Endothelial cell (in vitro differentiated cells): ENCODE measurements around the gene CUX1. TPM values are rescaled to one million over a fixed set of nuclear protein-coding genes. Genes with fewer than 3 reads are reported as not detected.
"Not testable (repeated sequence)": the region's sequence is repeated elsewhere in the genome, so short reads cannot be mapped to it uniquely, and the experiment has no call there.

Experiments
- DNase-seq: peaks from one replicate; pipeline ENCODE4 v3.0.0; 2021; ENCODE audit warnings: low spot score
- H3K27ac Mint-ChIP-seq: one replicate; pipeline ENCODE4 v1.8.0; 2021; ENCODE audit warnings: mixed read lengths, inconsistent platforms; ENCODE audit not compliant: unreplicated experiment
- H3K27me3 Mint-ChIP-seq: one replicate; pipeline ENCODE4 v1.8.0; 2021; ENCODE audit warnings: mild to moderate bottlenecking, moderate library complexity, mixed read lengths, inconsistent platforms; ENCODE audit not compliant: unreplicated experiment
- H3K36me3 Mint-ChIP-seq: one replicate; pipeline ENCODE4 v1.8.0; 2021; ENCODE audit warnings: mild to moderate bottlenecking, low read depth, mixed read lengths, inconsistent platforms; ENCODE audit not compliant: unreplicated experiment
- H3K4me1 Mint-ChIP-seq: one replicate; pipeline ENCODE4 v1.8.0; 2021; ENCODE audit warnings: mild to moderate bottlenecking, mixed read lengths, inconsistent platforms; ENCODE audit not compliant: unreplicated experiment
- H3K4me3 Mint-ChIP-seq: one replicate; pipeline ENCODE4 v1.8.0; 2021; ENCODE audit warnings: mild to moderate bottlenecking, mixed read lengths, inconsistent platforms; ENCODE audit not compliant: unreplicated experiment
- H3K9me3 Mint-ChIP-seq: one replicate; pipeline ENCODE4 v1.8.0; 2021; ENCODE audit warnings: mixed read lengths, inconsistent platforms; ENCODE audit not compliant: unreplicated experiment
- CTCF ChIP-seq: fragments of 200-600 bp; sonication (generic); IDR thresholded peaks from one replicate; pipeline ENCODE4 v1.5.0; 2021; ENCODE audit warnings: antibody characterized with exemption; ENCODE audit not compliant: unreplicated experiment
- total RNA-seq: library from RNA; stranded (reverse); fragmentation: NEBNext Ultra II Directional; extraction: Animal tissue kit (Norgen Biotek cat#: 25700); gene quantifications from one replicate; pipeline ENCODE4 v1.2.1, GENCODE V29; 2021; ENCODE audit not compliant: unreplicated experiment

Gene CUX1
- total RNA-seq, 1 donor from 2014 or later: 43.7 TPM

GRCh38 chr7:101832205-101832631 lies 14.8 kb downstream of the CUX1 start:
- Mint-ChIP-seq H3K36me3 (peaks cover 3% of the 10 kb centered on the region), H3K27me3 (no peaks in the 10 kb centered on the region), H3K27ac (no peak overlapping the region), H3K4me3 (no peak overlapping the region), H3K4me1 (no peaks in the 10 kb centered on the region), H3K9me3 (no peaks in the 10 kb centered on the region)
- no peak for TF ChIP-seq CTCF
- DNase-seq: no peak

GRCh38 chr7:101832685-101833375 lies 15.4 kb downstream of the CUX1 start:
- no peak for DNase-seq
- Mint-ChIP-seq H3K27me3 (no peaks in the 10 kb centered on the region), H3K27ac (no peak overlapping the region)

DNA sequence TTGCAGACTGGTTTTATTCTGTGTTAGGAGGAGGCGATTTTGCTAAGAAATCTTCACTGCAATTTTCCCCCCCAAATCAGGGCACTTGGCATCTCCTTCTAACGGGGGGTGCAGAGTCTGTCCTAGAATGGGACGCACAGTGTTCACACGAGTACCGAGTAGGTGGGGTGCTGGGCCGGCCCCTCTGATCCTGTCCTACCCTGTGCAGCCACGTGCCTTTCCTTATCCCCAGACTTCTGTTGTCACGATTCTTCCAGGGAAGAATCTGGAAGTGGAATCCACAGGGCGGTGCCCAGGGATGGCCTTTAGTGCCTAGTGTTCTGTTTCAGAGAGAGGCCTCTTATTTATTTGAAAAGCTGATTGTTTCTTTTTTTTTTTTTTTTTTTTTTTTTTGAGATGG lies 16.4 kb downstream of the CUX1 start:
- Mint-ChIP-seq H3K4me1 (no peaks in the 10 kb centered on the region), H3K36me3 (no peaks in the 10 kb centered on the region), H3K4me3 (no peak overlapping the region), H3K27ac (no peak overlapping the region), H3K9me3 (no peaks in the 10 kb centered on the region), H3K27me3 (no peaks in the 10 kb centered on the region)
- no peak for DNase-seq
- no peak for TF ChIP-seq CTCF

More at GRCh38 chr7:101832685-101833375, 15.4 kb downstream of the CUX1 start:
- H3K4me3 Mint-ChIP-seq: no peak overlapping the region
- H3K9me3 Mint-ChIP-seq: no peaks in the 10 kb centered on the region
- no peak for TF ChIP-seq CTCF
- no peaks in the 10 kb centered on the region for H3K36me3 Mint-ChIP-seq
- H3K4me1 Mint-ChIP-seq: no peaks in the 10 kb centered on the region

DNA sequence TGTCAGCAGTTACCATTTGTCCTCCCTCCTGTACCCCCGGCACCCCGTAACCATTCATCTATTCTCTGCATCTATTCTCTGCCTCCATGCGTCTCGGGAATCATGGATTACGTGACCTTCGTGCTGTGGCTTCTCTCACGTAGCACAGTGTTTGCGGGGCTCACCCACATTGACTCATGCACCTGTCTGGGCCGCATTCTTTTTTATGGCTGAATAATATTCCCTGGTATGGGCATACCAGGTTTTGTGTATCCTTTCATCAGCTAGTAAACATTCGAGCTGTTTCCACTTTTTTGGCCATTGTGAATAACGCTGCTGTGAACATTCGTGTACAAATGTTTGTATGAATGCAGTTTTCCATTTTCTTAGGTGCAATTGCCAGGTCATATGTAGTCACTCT lies 17.7 kb downstream of the CUX1 start:
- Mint-ChIP-seq H3K4me3 (no peak overlapping the region), H3K9me3 (no peaks in the 10 kb centered on the region), H3K36me3 (peaks cover 4% of the 10 kb centered on the region), H3K27ac (no peak overlapping the region), H3K27me3 (peaks cover 3% of the 10 kb centered on the region), H3K4me1 (no peaks in the 10 kb centered on the region)
- TF ChIP-seq CTCF: no peak
- no peak for DNase-seq

DNA sequence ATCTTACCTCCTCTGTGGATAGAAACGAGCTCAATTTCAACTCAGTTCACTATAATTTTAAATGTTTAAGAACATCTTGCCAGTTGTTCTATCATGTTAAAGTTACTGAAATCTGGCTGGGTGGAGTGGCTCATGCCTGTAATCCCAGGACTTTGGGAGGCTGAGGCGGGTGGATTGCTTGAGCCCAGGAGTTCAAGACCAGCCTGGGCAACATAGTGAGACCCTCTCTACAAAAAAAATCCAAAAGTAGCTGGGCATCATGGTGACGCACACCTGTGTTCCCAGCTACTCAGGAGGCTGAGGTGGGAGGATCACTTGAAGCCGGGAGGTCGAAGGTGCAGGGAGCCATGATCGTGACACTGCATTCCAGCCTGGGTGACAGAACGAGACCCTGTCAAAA lies 20.0 kb downstream of the CUX1 start:
- H3K9me3 Mint-ChIP-seq, H3K27ac Mint-ChIP-seq, H3K27me3 Mint-ChIP-seq, H3K4me1 Mint-ChIP-seq, H3K36me3 Mint-ChIP-seq, H3K4me3 Mint-ChIP-seq, DNase-seq: not testable (repeated sequence)
